NCI-H345 (cell line): ENCODE measurements around the gene CD96.

Experiments used
- DNase-seq: peaks from one replicate; lab custom pipeline; 2025; lab: John Stamatoyannopoulos, UW

The CD96 gene

GRCh38 chr3:111594781-111595180, 52.8 kb downstream of the CD96 start:
- no peak for DNase-seq

DNA sequence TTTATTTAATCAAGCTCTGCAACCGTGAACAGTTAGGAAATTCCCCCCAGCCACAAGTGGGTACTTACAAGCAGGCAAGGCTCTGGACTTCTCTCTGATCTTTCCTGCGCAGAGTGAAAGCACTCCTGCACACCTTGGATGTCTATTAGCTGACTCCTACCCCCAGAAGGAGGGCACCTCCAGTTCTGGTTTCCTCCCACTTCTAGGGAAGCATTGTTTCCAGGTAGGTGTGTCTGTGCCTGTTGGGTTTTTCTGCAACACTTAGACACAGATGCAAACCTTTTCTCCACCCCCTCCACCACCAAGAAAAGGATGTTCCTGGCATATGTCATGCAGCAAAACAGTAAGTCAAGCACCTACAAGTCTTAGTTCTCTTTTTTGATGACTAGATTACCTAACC, 53.2 kb downstream of the CD96 start, which contains the start of gene ZBED2:
Gene ZBED2, minus strand, starts transcription at position 115 of the 400 bp plus-strand sequence. CDS start 1,145 bp downstream, outside the sequence.
- DNase-seq: no peak

DNA sequence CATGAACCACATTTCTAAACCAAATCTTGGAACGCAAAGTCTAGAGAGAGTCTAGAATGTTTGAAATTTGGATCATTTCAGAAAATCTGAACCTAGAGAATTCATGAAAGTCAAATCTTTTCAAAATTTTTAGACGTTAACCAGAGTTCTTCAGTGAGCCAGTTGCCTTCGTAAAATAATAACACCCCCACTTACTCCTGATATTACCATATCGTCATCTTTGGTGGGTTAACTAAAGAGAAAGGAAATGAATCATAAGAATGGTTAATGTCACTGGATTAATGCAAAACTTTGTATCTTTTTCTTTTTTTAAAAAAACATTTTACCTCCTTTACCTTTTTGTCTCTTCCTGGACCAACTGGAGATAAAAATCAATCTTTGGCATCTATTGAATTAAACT, 54.3 kb downstream of the CD96 start:
- no peak for DNase-seq

GRCh38 chr3:111598139-111598538, 56.1 kb downstream of the CD96 start:
- no peak for DNase-seq

DNA sequence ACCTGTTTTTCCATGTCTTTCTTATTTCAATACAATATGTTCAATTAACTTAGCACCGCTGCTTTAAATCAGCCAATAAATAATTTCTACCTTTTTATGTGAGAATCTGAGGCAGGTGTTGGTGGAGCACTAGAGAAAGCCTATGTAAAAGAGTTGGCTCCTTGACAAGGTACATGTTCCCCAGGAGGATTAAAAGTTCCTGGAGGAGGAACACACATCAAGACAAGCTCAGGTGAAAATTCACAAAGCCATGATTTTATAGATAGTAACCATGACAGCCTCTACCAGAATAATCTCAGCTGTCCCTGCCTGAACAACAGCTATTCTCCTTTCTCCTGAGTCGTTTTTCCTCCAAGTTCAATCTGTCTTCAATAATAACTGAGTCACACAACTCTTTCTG, 56.6 kb downstream of the CD96 start:
- no peak for DNase-seq

GRCh38 chr3:111601810-111602209, 59.8 kb downstream of the CD96 start:
- no peak for DNase-seq

DNA sequence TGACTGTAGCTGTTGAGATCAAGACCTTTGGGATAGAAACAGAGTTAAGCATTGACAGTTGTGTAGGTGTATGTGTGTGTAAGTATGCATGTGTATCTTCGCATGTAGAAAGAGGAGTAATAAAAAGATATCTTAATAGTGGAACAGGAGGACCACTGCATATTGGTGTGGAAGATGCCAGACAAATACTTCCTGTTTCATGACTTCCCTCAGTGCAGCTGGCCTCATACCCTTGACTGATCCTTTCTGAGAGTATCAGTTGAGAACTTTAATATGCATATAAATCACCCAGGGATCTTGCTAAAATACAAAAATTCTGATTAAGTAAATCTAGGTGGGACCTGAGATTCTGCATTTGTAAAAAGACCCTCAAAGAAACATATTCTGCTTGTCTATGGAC, 61.7 kb downstream of the CD96 start:
- DNase-seq: no peak

- DNase-seq: no peak
These were observed 62.1 kb downstream of the CD96 start for GRCh38 chr3:111604119-111604518.

DNA sequence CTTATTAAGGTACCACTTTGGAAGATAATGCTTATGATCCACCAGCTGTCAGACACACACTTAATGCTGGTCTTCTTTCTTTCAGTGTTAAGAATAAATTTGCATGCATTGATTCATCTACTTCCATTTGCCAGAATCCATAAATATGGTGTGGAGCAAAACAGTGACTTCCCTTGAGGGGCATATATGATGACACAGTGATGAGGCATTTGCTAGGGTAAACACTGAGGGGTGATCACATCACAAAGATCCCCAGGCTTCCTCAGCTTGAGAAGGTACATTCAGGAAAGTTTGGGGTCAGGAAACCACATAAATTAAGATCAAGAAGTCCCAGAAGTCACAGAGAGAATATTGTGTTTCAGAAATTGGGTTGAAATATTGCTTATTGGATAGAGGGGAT, 63.0 kb downstream of the CD96 start:
- no peak for DNase-seq

DNA sequence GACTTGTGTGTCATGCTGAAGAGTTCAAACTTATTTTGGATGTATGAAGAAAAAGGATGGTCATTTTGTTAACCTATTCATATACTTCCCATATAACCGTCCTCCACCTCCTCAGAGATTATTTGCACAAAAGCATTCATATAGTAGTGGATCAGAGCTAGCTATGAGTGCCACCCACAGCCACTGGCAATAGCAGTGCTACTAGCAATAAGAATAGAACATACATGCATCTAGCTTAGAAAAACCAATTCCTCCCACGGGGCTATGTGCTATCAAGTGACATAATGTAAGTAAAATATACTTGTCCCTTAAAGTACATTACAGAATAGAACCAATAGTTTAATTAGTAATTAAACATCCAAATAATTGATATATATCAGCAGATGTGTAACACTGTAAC, 63.5 kb downstream of the CD96 start:
- DNase-seq: no peak

GRCh38 chr3:111607240-111607920, 65.4 kb downstream of the CD96 start:
- no peak for DNase-seq

DNA sequence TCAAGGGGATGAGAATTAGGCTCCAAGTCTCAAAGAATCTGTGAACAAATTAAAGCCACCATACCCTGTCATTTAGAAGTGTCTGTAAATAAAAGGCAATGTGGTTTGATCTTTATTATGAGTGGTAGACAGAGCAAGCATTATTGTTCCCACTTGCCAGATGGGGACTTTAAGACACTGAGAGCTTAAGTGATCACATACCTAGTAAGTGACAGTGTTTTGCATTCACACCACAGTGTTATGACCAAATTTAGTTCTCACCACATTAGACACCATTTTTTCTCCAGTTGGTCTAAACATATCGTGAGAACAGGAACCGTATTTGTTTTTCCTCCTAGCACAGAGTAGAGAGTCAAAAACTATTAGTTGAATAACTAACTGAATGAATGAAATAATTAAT, 66.4 kb downstream of the CD96 start:
- DNase-seq: no peak

GRCh38 chr3:111609700-111610099, 67.7 kb downstream of the CD96 start:
- DNase-seq: no peak

GRCh38 chr3:111610189-111610588, 68.2 kb downstream of the CD96 start:
- DNase-seq: no peak

DNA sequence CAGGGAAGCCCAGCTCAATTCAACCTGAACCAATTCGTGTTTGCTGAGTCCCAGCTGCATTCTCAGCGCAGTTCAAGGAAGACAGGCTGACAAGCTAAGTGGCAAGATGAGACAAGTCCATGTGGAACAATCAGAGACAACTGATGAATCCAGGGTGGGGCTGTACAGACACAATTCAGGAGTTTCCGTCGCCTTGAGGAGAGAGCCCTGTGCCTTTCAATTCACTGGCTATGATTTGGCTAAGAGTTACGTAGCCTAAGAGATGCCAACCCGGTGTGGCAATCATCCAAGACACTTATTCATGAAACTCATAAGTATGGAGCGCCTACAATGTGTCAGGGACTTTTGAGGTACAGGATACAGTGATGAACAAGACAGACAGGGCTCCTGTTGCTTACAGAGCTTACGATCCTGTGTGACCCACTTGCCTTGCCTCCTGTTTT, 68.6 kb downstream of the CD96 start:
- DNase-seq: no peak

- DNase-seq: no peak
These were observed 71.3 kb downstream of the CD96 start for GRCh38 chr3:111613294-111613693.

GRCh38 chr3:111615880-111616279, 73.9 kb downstream of the CD96 start:
- no peak for DNase-seq

DNA sequence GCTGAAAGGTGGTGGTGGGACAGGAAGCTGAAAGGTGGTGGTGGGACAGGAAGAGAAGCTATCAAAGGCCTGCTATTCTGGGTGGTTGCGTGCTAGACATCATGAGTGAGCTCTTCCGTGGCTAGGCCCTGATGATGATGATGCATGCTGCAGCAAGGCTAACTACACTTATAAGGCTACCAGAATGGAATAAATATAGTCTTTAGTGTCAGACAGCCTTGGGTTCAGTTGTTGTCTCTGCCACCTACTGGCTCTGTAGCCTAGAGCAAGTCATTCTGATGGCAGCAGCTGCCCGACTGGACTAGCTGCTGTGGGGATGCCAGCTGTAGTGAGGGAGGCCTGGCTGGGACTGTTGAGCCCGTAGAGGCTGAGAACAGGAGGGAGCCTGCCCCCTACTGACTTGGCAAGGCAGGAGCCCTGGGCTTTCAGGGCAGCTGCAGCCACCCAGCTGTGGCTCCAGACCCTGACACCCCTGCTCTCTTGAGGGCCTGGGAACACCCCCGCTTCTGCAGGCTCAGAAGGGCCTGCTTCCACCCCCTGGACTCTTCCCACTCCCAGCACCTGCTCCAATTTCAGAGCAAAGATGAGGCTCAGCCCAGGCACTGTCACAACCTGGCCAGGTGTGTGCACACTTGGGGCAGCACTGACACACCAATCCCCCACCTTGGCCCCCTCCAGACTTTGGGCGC, 74.6 kb downstream of the CD96 start:
- no peak for DNase-seq

DNA sequence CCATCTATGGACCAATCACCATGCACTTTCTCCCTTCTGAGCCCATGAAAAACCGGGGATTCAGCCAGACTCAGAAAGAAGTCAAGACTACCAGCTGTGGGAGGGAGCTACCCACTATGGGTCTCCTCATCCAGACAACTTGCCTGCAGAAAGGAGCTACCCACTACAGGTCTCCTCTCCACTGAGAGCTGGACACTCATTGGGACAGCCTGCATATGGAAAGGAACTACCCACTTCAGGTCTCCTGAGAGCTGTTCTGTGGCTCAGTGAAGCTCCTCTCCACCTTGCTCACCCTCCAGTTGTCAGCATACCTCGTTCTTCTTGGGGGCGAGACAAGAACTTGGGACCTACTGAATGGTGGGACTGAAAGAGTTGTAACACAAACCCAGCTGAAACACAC, 75.4 kb downstream of the CD96 start:
- DNase-seq: no peak

DNA sequence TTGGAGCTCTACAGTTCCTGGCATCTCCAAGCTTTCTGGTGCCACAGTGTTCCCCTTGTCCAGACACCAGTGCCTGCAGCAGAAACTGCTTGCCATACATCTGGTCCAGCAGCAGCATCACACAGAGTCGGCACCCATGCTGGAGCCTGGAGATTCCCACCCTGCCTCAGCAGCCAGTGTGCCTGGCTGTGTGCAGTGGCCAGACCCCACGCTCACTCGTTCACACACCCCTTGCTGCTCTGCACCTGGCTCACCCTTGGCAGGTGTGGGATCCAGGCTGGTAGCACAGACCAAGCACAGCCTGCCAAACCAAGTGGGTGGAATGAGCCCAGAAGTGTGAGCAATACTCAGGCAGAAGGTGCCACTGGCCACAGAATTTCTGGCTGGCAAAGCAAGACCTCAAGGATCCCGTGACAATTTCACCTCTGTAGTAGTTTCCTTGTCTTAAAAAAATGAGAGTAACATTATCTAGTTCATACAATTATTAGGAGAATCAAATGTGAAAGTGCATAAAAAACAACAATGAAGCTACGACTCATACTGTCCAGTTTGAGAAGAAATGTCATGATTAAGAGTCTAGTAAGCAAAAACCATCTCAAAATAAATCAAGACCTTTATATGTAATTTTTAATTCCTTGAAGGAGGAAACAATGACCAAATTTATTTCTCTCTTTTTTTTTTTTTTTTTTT, 76.1 kb downstream of the CD96 start:
- no peak for DNase-seq

- DNase-seq: no peak
These were observed 76.9 kb downstream of the CD96 start for GRCh38 chr3:111618945-111619344.

DNA sequence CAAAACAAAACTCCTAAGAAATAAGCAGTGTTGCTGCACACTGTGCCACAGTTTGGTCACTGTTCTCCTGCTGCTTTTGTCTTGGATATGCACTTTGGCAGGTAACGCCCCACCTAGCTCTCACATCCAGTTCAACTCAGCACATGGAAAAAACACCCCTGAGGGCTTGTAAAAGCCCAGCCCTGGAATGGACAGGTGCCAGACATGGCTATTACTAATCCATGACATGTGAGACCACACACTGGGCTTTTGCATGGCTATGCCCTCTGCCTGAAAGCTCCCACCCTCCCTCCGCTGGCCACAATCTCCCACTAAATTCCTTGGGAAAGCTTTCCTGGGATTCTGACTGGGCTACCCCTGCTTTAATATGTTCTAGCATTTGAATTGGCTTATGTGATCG, 77.8 kb downstream of the CD96 start:
- DNase-seq: no peak

DNA sequence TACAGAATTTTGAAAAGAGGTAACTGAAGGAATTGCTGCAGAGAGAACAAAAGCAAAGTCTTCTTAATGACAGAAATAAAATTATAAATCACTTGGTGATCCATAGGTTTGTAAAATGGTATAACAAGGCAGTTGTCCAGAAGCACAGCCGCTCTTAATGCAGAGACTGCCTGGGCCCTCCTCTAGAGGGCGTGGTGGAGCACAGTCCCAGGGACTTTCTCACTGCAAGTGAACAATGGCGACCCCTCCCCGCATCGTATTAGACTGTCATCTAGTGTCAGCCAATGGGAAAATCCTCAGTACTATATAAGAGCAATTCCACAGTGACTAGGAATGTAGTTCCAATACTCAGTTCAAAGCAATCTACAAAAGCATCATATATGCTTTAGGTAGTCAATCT, 79.5 kb downstream of the CD96 start:
- no peak for DNase-seq
